ENCODE measurements around the gene FANCI. TPM values are rescaled to one million over a fixed set of nuclear protein-coding genes. Genes with fewer than 3 reads are reported as not detected.

FANCI gene
- total and polyA plus RNA-seq, 2 experiments from 2014 or later, result 63.6 to 66.8 TPM

DNA sequence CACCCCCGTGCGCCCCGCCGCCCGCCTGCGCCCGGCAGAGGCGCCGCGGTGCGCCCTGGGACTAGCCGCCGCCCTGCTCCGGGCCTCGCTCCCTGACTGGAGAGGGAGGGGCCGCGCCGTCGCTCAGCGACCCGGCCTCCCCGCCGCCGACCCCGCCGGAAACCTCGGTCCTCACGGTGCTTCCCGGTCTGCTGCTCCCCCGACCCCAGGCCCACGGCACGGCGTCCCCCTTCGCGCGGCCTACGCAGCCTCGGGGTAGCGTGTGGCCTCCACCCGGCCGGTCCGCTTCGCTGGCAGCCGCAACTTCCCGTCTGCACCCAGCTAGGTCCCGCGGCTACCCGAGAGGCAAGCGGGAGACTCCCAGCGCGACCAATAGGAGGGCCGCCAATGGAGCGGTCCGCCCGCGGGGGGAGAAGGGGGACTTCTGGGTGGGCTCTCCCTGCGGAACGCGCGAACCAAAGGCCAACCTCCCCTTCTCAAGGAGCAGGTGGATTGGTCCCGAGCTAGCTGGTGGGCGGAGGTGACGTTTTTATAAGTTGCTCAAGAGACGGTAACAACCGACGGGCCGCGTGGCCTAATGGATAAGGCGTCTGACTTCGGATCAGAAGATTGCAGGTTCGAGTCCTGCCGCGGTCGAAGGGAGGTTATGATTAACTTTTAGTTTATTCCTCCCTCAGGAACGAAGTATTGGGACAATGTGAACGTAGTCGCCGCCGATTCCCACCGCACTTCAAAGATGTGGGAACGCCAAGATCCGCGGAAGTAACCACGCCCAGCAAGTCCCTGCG lies 90.9 kb downstream of the FANCI start, which contains the start of gene POLG:
TSS of gene POLG (minus strand) at position 315 of the 788 bp plus-strand sequence. CDS start 1,070 bp downstream, outside the sequence.
- no peaks in the 10 kb centered on the region for H3K9me2 ChIP-seq (ENCODE audit: insufficient read depth)
- H3K4me3 ChIP-seq, result peak within 1 kb of the TSS; percentile 94
- H3F3A ChIP-seq (replicated peaks; ENCODE audit: low read depth), result 0 out of 2 replicates have a peak, but pooled peaks cover 3% of the 10 kb centered on the region
- peaks cover 35% of the 10 kb centered on the region for H3K36me3 Mint-ChIP-seq (ENCODE audit: low read depth)
- peaks cover 24% of the 10 kb centered on the region for H3K27me3 Mint-ChIP-seq (ENCODE audit: insufficient read depth, low read depth, poor library complexity)
- TF ChIP-seq NANOG (IDR thresholded peaks at IDR 0.05; ENCODE audit: borderline replicate concordance) (peak; percentile 28; the same call in 1 of the 2 replicates), ZNF114 (CRISPR knock-in tag; IDR thresholded peaks at IDR 0.05) (peak; percentile 70; the same call in 1 of the 2 replicates), STAT1 (IDR thresholded peaks at IDR 0.05; ENCODE audit: unreplicated experiment) (no peak), CREB1 (CRISPR knock-in tag; IDR thresholded peaks at IDR 0.05; ENCODE audit: low read depth) (peak; percentile 65), POLR2AphosphoS5 (IDR thresholded peaks at IDR 0.05; ENCODE audit: low read depth) (peak; percentile 99), ZNF331 (CRISPR knock-in tag; IDR thresholded peaks at IDR 0.05; ENCODE audit: low read depth) (no peak), EZH2phosphoT487 (IDR thresholded peaks at IDR 0.05; ENCODE audit: unreplicated experiment) (no peak), EZH2 (IDR thresholded peaks at IDR 0.05; ENCODE audit: low read depth, unreplicated experiment) (no peak), JUNB (IDR thresholded peaks at IDR 0.05; ENCODE audit: unreplicated experiment) (no peak)
- TF ChIP-seq, protein P1, sequence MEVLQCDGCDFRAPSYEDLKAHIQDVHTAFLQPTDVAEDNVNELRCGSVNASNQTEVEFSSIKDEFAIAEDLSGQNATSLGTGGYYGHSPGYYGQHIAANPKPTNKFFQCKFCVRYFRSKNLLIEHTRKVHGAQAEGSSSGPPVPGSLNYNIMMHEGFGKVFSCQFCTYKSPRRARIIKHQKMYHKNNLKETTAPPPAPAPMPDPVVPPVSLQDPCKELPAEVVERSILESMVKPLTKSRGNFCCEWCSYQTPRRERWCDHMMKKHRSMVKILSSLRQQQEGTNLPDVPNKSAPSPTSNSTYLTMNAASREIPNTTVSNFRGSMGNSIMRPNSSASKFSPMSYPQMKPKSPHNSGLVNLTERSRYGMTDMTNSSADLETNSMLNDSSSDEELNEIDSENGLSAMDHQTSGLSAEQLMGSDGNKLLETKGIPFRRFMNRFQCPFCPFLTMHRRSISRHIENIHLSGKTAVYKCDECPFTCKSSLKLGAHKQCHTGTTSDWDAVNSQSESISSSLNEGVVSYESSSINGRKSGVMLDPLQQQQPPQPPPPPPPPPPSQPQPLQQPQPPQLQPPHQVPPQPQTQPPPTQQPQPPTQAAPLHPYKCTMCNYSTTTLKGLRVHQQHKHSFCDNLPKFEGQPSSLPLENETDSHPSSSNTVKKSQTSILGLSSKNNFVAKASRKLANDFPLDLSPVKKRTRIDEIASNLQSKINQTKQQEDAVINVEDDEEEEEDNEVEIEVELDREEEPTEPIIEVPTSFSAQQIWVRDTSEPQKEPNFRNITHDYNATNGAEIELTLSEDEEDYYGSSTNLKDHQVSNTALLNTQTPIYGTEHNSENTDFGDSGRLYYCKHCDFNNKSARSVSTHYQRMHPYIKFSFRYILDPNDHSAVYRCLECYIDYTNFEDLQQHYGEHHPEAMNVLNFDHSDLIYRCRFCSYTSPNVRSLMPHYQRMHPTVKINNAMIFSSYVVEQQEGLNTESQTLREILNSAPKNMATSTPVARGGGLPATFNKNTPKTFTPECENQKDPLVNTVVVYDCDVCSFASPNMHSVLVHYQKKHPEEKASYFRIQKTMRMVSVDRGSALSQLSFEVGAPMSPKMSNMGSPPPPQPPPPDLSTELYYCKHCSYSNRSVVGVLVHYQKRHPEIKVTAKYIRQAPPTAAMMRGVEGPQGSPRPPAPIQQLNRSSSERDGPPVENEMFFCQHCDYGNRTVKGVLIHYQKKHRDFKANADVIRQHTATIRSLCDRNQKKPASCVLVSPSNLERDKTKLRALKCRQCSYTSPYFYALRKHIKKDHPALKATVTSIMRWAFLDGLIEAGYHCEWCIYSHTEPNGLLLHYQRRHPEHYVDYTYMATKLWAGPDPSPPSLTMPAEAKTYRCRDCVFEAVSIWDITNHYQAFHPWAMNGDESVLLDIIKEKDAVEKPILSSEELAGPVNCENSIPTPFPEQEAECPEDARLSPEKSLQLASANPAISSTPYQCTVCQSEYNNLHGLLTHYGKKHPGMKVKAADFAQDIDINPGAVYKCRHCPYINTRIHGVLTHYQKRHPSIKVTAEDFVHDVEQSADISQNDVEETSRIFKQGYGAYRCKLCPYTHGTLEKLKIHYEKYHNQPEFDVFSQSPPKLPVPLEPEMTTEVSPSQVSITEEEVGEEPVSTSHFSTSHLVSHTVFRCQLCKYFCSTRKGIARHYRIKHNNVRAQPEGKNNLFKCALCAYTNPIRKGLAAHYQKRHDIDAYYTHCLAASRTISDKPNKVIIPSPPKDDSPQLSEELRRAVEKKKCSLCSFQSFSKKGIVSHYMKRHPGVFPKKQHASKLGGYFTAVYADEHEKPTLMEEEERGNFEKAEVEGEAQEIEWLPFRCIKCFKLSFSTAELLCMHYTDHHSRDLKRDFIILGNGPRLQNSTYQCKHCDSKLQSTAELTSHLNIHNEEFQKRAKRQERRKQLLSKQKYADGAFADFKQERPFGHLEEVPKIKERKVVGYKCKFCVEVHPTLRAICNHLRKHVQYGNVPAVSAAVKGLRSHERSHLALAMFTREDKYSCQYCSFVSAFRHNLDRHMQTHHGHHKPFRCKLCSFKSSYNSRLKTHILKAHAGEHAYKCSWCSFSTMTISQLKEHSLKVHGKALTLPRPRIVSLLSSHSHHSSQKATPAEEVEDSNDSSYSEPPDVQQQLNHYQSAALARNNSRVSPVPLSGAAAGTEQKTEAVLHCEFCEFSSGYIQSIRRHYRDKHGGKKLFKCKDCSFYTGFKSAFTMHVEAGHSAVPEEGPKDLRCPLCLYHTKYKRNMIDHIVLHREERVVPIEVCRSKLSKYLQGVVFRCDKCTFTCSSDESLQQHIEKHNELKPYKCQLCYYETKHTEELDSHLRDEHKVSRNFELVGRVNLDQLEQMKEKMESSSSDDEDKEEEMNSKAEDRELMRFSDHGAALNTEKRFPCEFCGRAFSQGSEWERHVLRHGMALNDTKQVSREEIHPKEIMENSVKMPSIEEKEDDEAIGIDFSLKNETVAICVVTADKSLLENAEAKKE (CRISPR knock-in tag; IDR thresholded peaks at IDR 0.05), result no peak
- TF ChIP-seq, protein P2, sequence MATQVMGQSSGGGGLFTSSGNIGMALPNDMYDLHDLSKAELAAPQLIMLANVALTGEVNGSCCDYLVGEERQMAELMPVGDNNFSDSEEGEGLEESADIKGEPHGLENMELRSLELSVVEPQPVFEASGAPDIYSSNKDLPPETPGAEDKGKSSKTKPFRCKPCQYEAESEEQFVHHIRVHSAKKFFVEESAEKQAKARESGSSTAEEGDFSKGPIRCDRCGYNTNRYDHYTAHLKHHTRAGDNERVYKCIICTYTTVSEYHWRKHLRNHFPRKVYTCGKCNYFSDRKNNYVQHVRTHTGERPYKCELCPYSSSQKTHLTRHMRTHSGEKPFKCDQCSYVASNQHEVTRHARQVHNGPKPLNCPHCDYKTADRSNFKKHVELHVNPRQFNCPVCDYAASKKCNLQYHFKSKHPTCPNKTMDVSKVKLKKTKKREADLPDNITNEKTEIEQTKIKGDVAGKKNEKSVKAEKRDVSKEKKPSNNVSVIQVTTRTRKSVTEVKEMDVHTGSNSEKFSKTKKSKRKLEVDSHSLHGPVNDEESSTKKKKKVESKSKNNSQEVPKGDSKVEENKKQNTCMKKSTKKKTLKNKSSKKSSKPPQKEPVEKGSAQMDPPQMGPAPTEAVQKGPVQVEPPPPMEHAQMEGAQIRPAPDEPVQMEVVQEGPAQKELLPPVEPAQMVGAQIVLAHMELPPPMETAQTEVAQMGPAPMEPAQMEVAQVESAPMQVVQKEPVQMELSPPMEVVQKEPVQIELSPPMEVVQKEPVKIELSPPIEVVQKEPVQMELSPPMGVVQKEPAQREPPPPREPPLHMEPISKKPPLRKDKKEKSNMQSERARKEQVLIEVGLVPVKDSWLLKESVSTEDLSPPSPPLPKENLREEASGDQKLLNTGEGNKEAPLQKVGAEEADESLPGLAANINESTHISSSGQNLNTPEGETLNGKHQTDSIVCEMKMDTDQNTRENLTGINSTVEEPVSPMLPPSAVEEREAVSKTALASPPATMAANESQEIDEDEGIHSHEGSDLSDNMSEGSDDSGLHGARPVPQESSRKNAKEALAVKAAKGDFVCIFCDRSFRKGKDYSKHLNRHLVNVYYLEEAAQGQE (IDR thresholded peaks at IDR 0.05; ENCODE audit: unreplicated experiment), result no peak
- TF ChIP-seq, protein P3, sequence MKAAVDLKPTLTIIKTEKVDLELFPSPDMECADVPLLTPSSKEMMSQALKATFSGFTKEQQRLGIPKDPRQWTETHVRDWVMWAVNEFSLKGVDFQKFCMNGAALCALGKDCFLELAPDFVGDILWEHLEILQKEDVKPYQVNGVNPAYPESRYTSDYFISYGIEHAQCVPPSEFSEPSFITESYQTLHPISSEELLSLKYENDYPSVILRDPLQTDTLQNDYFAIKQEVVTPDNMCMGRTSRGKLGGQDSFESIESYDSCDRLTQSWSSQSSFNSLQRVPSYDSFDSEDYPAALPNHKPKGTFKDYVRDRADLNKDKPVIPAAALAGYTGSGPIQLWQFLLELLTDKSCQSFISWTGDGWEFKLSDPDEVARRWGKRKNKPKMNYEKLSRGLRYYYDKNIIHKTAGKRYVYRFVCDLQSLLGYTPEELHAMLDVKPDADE (IDR thresholded peaks at IDR 0.05), result peak; percentile 44
- TF ChIP-seq, protein P4, sequence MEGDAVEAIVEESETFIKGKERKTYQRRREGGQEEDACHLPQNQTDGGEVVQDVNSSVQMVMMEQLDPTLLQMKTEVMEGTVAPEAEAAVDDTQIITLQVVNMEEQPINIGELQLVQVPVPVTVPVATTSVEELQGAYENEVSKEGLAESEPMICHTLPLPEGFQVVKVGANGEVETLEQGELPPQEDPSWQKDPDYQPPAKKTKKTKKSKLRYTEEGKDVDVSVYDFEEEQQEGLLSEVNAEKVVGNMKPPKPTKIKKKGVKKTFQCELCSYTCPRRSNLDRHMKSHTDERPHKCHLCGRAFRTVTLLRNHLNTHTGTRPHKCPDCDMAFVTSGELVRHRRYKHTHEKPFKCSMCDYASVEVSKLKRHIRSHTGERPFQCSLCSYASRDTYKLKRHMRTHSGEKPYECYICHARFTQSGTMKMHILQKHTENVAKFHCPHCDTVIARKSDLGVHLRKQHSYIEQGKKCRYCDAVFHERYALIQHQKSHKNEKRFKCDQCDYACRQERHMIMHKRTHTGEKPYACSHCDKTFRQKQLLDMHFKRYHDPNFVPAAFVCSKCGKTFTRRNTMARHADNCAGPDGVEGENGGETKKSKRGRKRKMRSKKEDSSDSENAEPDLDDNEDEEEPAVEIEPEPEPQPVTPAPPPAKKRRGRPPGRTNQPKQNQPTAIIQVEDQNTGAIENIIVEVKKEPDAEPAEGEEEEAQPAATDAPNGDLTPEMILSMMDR (conservative IDR thresholded peaks at IDR 0.05; ENCODE audit: low read depth in 2 of 2), result no peak
- peaks cover 22% of the 10 kb centered on the region for H3K4me1 Mint-ChIP-seq
- H3K79me2 ChIP-seq (replicated peaks; ENCODE audit: insufficient read depth), result peaks cover 32% of the 10 kb centered on the region
- ATAC-seq (peak; percentile 88), DNase-seq (ENCODE audit: low spot score) (peak; percentile 98)
- H3K4me1 ChIP-seq (ENCODE audit: insufficient read depth), result peaks cover 13% of the 10 kb centered on the region; the same call in 1 of the 2 replicates
- H3K36me3 ChIP-seq (ENCODE audit: insufficient read depth), result peaks cover 19% of the 10 kb centered on the region
- no peak within 1 kb of the TSS for H3K27ac ChIP-seq (ENCODE audit: low read depth)
- peak within 1 kb of the TSS; percentile 96 for H3K4me2 ChIP-seq
- peak within 1 kb of the TSS; percentile 96 for H3K4me3 Mint-ChIP-seq
- peaks cover 19% of the 10 kb centered on the region for H4K20me1 ChIP-seq (replicated peaks; ENCODE audit: insufficient read depth)
- H3K9me3 Mint-ChIP-seq, result peaks cover 5% of the 10 kb centered on the region
- peak within 1 kb of the TSS; percentile 80 for H3K27ac Mint-ChIP-seq
- H3K27me3 ChIP-seq (ENCODE audit: insufficient read depth), result peaks cover 9% of the 10 kb centered on the region
- H2AFZ ChIP-seq, result peak within 1 kb of the TSS; percentile 91

Measured in GM23338 (cell line).